HG02610 (cell line): ENCODE data around the gene RRP1.

ENCODE experiments used
- ATAC-seq: cut with Tn5 transposase; IDR thresholded peaks from one replicate; pipeline ENCODE4 v1.9.1; 2021; ENCODE audit warnings: mild to moderate bottlenecking, moderate library complexity; ENCODE audit not compliant: unreplicated experiment

RRP1 gene

DNA sequence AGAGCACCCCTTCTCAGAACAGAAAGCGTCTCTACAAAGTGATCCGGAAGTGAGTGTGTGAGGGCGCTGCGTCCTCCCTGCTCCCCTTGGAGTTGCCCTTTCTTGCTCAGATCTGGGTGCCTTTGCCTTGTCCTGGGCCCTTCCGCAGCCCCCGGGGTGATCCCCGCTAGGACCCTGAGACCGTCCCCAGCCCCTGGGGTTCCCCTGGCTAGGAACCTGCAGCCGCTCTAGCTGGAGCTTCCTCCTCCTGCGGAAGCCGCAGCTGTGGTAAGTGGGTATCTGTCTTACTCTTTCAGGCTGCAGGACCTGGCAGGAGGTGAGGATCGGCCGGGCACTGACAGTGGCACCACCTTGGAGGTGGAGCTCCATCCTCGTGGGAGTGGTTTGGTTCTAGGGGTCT is 11.2 kb downstream of the RRP1 start:
- ATAC-seq: no peak

DNA sequence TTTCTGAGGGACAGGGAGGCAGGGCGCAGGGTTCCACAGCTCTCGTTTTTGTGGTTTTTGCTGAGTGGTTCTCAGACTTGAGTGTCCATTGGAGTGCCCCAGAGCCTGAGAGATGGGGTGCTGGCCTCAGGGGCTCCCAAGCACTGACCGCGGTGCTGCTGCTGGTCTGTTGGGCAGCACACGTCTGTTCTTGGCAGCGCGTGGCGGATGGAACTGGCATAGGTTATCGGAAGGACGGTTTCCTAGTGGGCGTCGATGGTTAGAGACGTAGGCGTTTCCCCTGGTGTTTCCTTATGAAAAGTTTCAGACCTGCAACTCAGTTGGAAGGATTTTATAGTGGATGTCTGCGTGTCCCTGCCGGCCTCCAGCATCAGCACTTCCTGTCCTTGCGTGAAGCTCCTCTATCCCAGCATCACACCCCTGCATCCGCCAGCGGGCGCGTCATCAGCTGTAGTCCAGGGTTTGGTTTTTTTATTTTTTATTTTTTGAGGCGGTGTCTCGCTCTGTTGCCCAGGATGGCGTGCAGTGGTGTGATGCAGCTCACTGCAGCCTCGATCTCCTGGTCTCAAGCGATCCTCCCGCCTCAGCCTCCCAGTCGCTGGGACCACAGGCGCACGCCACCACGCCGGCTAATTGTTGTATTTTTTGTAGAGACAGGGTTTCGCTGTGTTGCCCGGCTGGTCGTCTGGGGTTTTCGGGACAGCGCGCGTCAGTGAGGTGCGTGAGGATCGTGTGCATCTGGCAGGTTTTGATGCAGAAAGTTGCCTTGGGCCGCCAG is 11.8 kb downstream of the RRP1 start:
- no peak for ATAC-seq

DNA sequence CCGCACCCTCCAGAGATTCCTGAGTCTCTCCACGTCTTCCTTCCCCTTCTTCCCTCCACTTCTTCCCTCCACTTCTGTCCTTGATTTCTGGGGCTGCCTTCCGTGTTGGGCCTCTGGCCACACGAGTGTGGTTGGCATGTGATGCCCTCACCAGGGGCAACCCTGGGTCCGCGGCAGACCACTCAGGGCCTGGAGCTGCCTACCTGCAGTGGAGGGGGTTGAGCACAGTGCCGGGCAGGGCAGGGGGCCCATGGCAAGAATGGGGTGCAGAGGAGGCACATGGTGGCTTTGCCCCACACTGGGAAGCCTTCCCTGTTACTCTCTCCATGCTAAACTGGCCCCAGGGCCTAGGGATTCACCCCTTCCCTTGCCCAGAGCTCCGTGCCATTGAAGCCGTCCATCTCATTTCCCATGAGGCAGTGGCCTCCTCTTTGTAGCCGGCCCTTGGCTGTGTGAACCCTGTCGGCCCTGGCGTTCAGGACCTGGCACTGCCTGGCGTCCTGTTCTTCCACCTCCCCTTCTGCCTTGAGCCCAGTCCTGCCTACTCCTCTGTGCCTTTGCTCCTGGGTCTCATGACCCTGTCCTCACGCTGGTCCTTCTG is 13.4 kb downstream of the RRP1 start:
- no peak for ATAC-seq

DNA sequence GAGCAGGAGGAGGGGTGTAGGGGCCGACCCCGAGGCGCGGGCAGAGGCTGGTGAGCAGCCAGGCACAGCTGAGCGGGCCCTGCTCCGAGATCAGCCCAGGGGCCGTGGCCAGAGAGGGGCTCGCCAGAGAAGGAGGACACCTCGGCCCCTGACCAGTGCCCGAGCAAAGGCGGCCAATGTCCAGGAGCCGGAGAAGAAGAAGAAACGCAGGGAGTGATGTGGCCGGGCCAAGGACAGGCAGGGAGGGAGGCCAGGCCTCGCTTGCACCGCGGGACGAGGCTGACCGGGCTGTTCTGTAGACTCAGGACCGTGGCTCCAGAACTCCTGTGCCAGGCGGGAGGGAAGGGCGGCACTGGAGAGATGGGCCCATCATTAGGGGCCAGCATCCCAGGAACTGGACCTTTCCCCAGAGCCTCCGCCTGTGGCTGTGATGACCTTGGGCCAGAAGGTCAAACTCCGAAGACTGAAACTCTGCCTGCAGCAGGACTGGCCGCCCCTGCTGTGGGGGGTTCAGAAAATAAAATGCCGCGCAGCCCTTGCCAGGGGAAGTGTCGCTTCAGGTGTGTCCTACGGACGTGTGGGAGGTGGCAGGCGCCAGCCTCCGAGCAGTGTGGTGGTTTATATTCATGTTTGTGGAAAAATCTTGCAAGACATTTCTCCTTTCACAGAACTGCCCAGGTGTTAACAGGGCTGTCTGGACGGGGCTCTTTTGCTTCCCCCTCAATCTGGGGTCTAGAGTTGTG is 14.4 kb downstream of the RRP1 start:
- no peak for ATAC-seq

DNA sequence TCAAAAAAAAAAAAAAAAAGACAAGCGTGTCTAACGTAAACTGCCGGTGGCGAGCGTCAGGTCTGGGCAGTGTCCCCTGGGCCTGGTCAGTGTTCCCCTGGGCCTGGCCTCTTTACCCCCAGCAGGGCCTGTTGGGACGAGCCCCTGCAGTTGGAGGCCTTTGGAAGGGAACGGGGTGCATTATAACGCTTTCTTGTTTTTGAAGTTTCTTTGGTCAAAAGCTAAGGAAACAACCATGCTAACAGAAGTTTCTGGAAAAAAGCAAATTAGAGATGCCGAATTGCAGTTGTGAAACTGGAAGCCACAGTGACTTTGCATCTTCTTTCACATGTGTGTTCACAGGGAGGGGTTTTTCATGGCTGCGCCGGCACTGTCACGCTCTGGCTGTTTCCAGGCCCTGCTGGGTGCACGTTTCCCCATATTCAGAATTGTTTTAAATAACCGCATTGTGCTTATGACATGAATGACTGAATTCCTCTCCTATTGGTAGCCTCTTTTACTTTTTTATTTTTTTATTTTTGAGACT is 16.0 kb downstream of the RRP1 start:
- ATAC-seq: peak; percentile 74

DNA sequence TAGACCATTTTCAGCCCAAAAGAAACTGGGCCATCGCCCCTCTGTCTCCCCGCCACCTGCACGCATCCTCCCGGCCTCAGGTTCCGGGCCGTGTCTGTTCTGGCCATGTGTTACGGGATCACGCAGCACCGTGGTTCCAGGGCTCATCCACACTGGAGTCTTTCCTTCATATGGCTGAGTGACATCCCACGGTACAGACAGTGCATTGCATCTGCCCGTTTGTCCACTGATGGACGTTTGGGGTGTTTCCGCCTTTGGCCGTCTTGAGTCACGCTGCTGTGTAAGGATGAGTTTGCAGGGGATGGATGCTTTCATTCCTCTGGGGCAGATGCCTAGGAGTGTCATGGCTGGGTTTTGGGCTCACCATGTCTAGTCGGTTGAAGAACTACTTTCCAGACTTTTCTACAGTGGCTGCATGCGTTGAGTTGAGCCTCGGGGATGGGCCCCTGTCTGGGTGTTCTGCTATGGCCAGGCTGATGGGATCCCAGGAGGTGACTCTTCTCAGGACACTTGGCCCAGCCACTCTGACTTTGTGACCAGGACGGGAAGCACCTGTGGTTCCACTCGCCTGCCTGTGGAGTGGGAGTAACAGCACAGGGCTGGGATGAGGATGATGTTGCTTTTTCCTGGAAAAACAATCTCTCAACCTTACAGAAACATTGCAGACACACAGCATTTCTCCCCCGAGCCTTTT is 16.8 kb downstream of the RRP1 start:
- no peak for ATAC-seq

DNA sequence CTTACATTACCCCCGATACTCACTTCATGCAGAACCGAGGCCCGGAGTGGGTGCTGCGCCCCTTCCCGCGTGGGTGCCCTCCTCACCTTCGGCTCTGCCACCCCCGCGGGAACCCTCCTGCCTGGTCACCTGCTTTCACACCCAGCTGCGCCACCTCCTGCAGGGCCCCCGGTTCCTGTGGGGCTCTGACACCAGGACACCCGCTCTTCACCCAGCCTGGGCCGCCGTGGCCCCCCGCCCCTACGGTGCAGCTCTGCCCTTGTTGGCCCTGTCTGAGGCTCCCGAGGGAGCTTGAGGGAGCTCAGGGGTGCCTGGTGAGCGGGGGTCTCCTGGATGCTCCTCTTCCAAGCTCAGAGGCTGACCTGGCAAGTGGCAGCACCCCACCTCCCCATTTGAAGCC is 19.0 kb downstream of the RRP1 start:
- no peak for ATAC-seq

DNA sequence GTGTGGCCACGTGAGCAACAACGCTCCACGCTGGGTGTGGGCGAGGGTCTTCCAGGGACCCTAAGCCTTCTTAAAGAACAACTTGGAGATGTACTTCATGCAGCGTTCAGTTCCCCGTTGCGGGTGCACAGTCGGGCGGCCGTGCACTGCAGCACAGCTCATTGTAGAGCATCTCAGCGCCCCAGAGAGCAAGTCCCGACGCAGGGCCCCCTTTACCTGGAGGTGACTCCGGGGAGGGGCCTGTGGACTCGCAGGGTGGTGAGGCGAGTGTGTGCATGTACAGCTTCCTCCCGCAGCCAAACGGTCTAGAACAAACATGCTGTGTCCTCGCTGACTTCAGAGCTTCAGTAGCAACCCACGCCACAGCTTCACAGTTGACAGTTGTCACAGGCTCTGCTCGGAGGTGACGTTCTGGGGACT is 19.5 kb downstream of the RRP1 start:
- ATAC-seq: no peak

DNA sequence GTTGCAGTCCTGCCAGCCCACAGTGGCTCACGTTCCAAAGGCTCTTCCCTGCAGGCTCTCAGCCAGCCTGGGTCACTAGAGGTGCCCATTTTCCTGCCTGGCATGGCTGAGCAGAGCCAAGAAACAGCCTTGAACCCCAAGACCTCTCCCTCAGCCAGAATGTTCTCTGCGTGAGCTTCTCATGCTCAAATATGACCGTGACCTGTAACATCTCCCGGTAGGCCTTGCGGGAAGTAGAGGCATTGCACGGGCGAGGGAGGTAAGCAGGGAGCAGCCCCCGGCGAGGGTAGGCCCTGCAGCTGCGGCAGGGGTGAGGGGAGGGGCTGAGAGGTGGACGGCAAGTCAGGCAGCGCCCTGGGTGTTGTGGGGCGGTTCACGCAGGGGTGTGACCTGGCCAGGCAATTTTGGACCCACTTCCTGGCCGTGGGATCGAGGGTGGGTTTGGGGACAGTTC is 20.0 kb downstream of the RRP1 start:
- no peak for ATAC-seq

DNA sequence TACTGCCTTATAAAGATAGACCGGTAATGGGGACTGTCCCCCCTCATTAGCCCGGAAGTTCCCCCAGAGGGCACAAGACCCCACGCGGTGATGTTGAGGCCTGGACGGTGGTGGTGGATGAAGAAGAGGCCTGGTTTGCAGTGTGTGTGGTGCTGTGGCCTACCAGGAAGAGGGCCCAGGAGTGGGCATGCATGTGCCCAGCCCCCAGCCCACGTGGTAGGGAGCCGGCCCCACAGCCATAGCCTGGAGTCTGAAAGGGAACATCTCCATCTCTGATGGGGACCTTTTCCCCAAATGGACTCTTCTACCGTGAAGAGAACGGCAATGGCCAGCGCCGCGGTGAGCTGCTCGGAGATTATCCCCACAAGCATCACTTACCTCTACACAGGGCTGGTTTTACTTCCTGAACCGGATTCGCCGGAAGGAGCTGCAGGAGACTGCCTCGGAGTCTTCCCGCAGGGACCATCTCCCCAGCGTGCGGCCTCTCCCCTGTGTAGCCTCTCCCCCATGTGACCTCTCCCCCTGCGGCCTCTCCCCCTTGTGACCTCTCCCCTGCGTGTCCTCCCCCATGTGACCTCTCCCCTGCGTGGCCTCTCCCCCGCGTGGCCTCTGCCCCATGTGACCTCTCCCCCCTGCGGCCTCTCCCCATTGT is 20.6 kb downstream of the RRP1 start:
- no peak for ATAC-seq

DNA sequence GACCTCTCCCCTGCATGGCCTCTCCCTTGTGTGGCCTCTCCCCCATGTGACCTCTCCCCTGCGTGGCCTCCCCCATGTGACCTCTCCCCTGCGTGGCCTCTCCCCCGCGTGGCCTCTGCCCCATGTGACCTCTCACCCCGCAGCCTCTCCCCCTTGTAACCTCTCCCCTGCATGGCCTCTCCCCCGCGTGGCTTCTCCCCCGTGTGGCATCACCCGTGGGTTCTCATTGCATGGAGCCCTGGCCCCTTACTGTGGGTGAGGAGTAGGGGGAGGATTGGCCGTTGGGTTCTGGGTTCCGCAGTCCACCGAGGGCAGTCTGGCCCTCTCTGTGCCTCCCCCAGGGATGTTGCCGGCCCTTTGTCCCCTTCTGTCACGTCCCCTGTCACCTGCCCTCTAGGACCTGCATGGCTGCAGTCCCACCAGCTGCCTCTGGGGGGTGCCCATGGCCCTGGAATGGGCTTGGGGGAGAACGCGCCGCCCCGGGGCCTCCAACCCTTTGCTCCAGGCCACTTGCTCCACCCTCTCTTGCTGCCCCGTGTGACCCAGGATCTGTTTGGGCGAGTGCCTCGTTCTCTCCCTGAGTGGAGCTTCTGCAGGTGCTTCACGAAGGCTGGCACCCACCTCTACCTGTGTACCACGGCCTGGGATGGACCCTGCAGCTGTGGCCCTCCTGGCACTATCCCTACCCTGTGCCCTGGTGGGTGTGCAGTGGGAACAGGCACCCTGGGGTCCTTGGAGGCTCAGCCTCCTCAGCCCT is 21.3 kb downstream of the RRP1 start:
- peak; percentile 56 for ATAC-seq

DNA sequence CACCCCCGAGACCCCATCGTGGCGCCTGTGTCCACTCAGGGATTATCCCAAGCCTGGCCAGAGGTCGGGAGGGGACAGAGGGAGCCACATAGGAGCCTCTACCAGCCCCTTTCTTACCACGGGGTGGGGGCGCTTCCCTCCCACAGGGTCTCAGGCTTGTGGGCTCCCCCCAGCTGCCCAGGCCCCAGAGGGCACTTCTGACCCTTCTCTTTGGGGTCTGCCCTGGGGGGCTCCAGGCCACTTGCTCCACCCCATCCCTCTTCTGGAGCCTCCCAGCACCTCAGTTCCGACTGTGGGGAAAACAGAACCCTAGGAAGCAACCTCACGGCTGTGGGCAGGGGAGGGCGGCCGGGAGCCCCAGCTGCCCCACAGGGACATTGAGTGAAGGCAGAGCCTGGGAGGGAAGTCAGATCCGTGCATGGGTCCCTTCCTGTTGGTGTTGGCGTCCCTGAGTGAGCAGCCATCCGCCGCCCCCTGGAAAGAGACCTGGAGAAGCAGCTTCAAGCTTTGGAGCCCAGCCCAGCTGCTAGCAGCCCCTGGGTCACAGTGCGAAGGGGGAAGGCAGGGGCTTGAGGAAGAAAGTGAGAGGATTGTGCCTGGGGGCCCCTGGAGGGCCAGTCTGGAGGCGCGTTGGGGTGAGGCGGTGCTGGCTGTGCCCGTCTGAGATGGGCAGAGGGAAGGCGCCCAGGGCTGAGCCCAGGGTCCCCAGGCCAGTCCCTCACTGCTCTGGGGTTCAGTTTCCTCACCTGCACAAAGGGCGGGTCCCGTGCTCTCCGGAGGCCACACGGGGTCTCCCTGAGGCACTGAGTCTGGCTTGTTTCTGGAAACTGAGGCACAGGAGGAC is 22.1 kb downstream of the RRP1 start:
- ATAC-seq: no peak

DNA sequence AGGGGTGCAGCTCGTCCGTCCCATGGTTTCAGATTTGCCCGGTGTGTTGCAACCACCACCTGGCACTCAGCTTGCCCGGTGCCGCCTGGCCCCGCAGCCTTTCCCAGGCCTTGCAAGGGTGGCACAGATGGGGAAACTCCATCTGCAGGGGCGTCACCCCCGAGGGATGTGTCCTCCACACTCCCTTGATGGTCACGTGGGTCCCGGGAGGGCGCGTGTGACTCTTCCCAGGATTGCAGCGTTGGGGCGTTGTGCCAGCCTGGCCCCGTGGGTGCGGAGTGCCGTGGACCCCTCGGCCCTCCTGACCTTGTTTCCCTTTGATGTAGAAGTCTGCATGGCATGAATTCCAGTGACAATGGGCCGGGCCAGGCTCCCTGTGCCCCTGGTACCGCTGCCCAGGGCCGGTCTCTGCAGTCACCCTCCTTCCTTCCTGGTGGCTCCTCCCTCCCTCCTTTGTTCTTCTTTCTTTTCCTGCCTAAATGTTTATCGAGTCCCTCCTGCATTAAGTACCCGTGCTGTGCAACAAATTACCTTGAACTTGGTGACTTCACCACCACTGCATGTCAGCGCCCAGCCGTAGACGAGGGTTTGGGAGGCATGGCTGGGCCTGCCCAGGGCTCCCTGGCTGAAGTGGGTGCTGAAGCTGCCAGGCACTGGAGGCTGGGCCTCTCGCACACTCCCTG is 22.9 kb downstream of the RRP1 start:
- ATAC-seq: no peak

DNA sequence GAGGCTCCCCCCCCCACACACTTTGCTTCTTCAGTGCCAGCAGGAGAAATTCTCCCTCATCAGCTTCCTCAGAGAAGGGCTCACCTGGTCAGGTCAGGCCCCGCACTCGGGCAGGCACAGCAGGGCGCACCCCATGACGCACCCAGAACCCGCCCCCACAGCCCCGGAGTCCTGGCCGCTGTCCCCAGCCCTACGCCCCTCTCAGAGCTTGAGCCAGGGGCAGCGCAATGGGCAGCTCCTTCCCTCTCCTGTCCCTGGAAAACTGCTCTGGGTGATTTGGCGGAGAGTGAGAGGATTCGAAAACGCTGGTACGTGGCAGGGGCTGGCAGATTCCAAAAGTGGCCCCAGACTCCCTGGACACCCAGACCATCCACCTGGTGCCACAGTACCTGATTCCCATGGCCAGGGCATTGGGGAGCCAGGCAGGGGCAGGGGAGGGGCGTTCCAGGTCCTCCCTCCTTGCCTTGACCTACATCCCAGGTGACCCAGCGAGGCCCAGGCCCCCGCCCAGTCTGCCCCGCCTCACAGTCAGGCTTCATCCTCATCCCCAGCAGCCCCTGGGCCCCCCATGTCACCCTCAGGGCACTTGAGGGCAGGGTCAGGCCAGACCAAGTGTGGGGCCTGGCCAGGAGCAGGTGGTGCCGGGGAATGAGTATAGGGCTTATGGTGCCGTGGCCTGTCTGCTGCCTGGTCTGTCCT is 23.7 kb downstream of the RRP1 start:
- no peak for ATAC-seq

DNA sequence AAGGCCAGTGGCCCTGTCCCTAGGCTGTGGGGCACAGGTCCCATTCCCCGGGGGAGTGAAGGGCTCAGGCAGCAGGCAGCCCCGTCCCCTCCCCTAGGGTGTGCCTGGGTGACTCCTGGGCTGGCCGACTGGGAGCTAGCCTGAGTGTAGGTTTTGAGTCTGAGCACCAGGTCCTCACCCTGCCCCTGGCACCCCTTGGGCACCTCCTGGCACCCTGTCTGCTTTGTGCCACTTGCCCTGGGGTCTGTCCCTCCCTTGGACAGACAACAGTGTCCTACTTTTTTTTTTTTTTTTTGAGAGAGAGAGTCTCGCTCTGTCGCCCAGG is 24.2 kb downstream of the RRP1 start:
- ATAC-seq: no peak

DNA sequence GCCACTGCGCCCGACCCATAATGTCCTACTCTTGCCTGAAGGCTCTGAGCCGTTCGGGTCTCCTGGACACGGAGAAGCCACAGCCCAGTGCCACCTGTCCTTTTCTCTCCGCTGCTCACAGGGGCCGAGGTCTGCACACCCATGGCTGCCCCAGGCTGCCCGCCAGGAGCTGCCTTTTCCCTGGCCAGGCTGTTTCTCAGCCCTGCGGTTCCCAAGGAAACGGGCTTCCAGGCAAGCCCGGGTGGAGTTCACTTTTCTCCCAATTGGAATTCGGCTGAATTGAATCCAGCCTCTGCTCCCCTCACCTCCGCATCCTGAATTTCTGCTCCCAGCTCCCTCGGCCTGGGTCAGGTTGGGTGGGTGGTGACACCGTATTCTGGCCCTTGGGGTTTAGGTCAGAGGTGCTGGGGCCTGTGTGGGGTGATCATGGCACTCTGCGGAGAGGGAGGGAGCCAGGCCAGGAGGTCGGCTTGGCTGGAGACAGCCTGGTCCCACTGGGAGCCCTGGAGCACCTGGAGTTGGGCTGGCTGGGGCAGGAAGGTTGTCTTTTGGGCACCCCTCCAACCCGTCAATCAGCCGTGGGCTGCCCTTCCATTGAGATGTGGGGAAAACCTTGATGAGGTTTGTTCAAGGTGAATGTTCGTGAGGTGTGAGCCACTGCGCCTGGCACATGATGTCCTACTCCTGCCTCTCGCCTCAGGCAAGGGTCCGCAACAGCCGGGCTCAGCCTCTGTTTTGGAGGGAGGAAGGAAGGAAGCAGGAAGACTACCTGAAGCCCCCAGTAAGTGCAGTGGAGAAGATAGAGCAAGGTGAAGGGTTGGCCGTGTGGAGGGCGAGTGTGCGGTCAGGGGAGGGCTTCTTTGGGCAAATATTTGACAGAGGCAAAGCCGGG is 25.1 kb downstream of the RRP1 start:
- ATAC-seq: no peak

DNA sequence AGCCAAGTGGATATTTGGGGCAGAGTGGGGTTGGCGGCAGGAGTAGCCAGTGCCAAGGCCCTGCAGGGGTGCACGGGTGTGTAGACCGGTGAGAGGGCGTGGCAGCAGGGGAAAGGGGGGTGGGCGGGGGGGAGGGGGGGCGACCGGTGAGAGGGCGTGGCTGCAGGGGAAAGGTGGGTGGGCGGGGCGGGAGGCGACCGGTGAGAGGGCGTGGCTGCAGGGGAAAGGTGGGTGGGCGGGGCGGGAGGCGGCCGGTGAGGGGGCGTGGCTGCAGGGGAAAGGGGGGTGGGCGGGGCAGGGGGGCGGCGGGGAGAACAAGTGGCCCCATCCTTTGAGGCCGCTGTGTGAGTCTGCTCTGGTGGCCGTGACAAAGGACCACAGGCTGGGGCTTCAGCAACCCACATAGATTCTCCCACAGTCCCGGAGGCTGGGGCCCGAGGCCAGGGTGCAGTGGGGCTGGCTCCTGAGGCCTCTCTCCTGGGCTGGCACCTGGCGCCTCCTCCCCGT is 25.8 kb downstream of the RRP1 start:
- no peak for ATAC-seq
